ENCODE measurements around the gene LEKR1. TPM values are rescaled to one million over a fixed set of nuclear protein-coding genes. Genes with fewer than 3 reads are reported as not detected.

Gene LEKR1
- total and polyA plus RNA-seq, 2 of the 13 experiments (the other 11 are each of a cell fraction or from before 2014, with no cell fraction given), result 0.49 to 1.5 TPM

DNA sequence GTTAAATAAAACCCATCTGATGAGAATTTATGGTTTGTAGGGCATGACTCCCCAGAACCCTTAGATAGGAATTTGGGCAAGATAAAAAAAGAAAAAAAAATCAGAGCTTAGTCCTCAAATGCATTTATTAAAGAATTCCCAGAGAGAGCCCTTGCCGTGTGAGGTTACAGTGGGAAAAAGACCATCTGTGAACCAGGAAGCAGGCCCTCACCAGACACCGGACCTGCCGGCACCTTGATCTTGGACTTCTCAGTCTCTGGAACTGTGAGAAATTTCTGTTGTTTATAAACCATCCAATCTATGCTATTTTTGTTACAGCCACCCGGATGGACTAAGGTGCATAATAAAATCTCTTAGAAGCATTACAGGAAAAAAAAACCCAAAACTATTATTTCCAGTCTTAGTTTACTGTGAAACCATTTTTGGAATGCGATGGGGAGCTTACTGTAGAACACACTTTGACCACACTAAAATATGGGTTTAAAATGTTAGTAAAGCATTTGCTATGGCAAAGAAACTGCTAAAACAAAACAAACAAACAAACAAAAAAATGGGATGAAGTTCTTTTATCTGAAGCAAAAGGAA, 72.2 kb downstream of the LEKR1 start:
- no peak for ATAC-seq
- no peak overlapping the region for H3K4me2 ChIP-seq (ENCODE audit: low read depth, low read length)
- FAIRE-seq, result no peak
- H4K20me1 ChIP-seq (ENCODE audit: insufficient read depth, low read length), result no peaks in the 10 kb centered on the region
- no peaks in the 10 kb centered on the region for H3K79me2 ChIP-seq (ENCODE audit: insufficient read depth, low read length)
- intact Hi-C loops (cut with micrococcal nuclease; ENCODE audit: unreplicated experiment) (loop anchor here (10.0 kb wide), 1 partner anchor 236 kb away; no protein-coding TSS in a partner anchor), in situ Hi-C loops (cut with HindIII; ENCODE audit: extremely low pct_ligation_motif_present, low pct_unique_long_range_greater_than_20kb) (no loop called here)
- H3K27ac ChIP-seq (ENCODE audit: extremely low read length, insufficient read depth, low read length), result no peak overlapping the region
- H3K27me3 ChIP-seq (ENCODE audit: control insufficient read depth in 1 of 2, insufficient read depth in 2 of 2, low read length in 2 of 2), result no peaks in the 10 kb centered on the region
- no peaks in the 10 kb centered on the region for H3K9me3 ChIP-seq (ENCODE audit: low read length)
- POLR2A ChIA-PET, result no interaction called here
- H3K36me3 ChIP-seq (replicated peaks in 1 of 2; ENCODE audit: control insufficient read depth in 1 of 2, insufficient read depth in 2 of 2, low read length in 2 of 2), result no peaks in the 10 kb centered on the region
- no peak overlapping the region for H3K4me3 ChIP-seq (replicated peaks in 1 of 3; ENCODE audit: insufficient read depth in 1 of 3, low read depth in 2 of 3, low read length in 3 of 3)
- no peak overlapping the region for H3K9ac ChIP-seq (ENCODE audit: insufficient read depth, low read depth, low read length)
- no TSS peak for BruUV-seq (replicated peaks)
- no peak for DNase-seq (ENCODE audit: low spot score)
- WGBS (ENCODE audit: low lambda C conversion rate), result 63% methylated on average over 5 of the region's 5 CpGs
- no peak overlapping the region for H2AFZ ChIP-seq (ENCODE audit: low read length)
- CTCF ChIA-PET (ENCODE audit: low intra/inter-chr PET ratio, low total read pairs), result no interaction called here
- peaks cover 9% of the 10 kb centered on the region for H3K4me1 ChIP-seq (ENCODE audit: insufficient read depth, low read length)
- TF ChIP-seq ZFP37 (CRISPR knock-in tag; IDR thresholded peaks at IDR 0.05; ENCODE audit: borderline replicate concordance) (no peak), ZC3H4 (CRISPR knock-in tag; IDR thresholded peaks at IDR 0.05; ENCODE audit: borderline replicate concordance) (no peak), NPAS2 (CRISPR knock-in tag; IDR thresholded peaks at IDR 0.05; ENCODE audit: borderline replicate concordance) (no peak), XRCC5 (optimal IDR thresholded peaks at IDR 0.05; ENCODE audit: low read length) (no peak), ZC3H13 (CRISPR knock-in tag; IDR thresholded peaks at IDR 0.05) (no peak), ZNF547 (CRISPR knock-in tag; IDR thresholded peaks at IDR 0.05) (no peak), ZNF329 (CRISPR knock-in tag; IDR thresholded peaks at IDR 0.05; ENCODE audit: low read depth) (no peak), GLI4 (CRISPR knock-in tag; IDR thresholded peaks at IDR 0.05; ENCODE audit: borderline replicate concordance) (no peak), PHB2 (IDR thresholded peaks at IDR 0.05; ENCODE audit: partially characterized antibody) (no peak), ZNF121 (CRISPR knock-in tag; IDR thresholded peaks at IDR 0.05) (no peak), ZNF101 (CRISPR knock-in tag; IDR thresholded peaks at IDR 0.05; ENCODE audit: borderline replicate concordance, low read depth) (no peak)
- TF ChIP-seq, protein P1, sequence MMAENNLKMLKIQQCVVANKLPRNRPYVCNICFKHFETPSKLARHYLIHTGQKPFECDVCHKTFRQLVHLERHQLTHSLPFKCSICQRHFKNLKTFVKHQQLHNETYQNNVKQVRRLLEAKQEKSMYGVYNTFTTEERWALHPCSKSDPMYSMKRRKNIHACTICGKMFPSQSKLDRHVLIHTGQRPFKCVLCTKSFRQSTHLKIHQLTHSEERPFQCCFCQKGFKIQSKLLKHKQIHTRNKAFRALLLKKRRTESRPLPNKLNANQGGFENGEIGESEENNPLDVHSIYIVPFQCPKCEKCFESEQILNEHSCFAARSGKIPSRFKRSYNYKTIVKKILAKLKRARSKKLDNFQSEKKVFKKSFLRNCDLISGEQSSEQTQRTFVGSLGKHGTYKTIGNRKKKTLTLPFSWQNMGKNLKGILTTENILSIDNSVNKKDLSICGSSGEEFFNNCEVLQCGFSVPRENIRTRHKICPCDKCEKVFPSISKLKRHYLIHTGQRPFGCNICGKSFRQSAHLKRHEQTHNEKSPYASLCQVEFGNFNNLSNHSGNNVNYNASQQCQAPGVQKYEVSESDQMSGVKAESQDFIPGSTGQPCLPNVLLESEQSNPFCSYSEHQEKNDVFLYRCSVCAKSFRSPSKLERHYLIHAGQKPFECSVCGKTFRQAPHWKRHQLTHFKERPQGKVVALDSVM (CRISPR knock-in tag; IDR thresholded peaks at IDR 0.05), result no peak
- TF ChIP-seq, protein P2, sequence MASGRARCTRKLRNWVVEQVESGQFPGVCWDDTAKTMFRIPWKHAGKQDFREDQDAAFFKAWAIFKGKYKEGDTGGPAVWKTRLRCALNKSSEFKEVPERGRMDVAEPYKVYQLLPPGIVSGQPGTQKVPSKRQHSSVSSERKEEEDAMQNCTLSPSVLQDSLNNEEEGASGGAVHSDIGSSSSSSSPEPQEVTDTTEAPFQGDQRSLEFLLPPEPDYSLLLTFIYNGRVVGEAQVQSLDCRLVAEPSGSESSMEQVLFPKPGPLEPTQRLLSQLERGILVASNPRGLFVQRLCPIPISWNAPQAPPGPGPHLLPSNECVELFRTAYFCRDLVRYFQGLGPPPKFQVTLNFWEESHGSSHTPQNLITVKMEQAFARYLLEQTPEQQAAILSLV (CRISPR knock-in tag; IDR thresholded peaks at IDR 0.05; ENCODE audit: borderline replicate concordance), result no peak
- TF ChIP-seq, protein P3, sequence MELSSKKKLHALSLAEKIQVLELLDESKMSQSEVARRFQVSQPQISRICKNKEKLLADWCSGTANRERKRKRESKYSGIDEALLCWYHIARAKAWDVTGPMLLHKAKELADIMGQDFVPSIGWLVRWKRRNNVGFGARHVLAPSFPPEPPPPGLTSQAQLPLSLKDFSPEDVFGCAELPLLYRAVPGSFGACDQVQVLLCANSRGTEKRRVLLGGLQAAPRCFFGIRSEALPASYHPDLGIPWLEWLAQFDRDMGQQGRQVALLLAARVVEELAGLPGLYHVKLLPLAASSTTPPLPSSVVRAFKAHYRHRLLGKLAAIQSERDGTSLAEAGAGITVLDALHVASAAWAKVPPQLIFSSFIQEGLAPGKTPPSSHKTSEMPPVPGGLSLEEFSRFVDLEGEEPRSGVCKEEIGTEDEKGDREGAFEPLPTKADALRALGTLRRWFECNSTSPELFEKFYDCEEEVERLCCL (CRISPR knock-in tag; IDR thresholded peaks at IDR 0.05; ENCODE audit: borderline replicate concordance), result no peak
